NCI-H2196 treated with DMSO at 0.1 percent for 48 hours (cell line): ENCODE data around the gene DCST2.

Experiments
- DNase-seq: peaks from one replicate; lab custom pipeline; 2025; ENCODE audit not compliant: unreplicated experiment; lab: John Stamatoyannopoulos, UW

DCST2 gene

DNA sequence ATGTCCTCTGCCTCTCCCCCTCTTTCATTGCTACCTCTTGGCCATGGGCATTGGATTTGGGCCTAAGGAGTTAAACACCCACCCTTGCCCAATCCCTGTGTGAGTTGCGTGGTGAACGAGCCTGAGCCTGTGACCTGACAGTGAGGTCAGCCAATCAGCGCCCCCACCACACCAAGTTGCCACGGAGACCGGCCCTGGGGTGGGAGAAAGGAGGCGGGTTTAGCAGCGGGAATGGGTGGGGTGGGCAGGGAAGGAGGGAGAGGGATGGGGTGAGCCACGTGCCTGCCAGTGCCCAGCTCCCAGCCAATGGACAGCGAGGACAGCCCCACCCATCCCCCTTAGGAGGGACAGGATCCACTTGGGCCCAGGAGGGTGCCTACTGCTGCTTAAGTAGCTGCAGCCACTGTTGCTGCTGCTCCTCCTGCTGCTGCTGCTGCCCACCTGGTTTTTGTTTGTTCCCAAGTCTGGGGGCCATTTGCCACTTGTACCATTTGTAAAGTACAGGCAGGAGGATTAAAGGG, 21.5 kb downstream of the DCST2 start:
- peak; percentile 85 for DNase-seq

DNA sequence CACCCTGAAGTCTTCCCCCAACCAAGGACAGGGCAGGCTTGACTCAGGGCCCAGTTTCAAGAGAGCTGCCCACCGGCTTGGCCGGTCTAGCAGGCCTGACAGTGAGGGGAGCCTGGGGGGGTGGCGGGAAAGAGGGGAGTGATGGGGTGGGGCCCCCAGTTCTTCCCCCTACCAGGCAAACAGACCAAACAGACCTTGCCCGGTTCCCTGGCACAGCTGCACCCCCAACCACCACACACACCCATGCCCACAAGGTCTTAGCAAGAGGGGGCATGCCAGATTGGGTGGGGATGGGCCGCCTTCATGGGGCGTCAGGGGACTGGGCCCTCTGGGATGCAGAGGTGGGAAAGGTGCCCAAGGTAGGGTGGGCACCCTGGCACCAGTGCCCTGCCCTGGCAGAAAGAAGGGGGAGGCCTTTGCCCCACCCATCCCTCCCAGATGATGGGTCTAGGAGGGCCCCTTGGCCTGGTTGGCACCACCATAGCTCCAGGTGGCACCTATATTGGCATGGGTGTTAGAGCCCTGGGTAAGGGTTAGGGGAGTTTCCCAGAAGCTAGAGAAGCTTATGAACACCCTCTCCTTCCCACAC, 22.1 kb downstream of the DCST2 start:
- DNase-seq: no peak

DNA sequence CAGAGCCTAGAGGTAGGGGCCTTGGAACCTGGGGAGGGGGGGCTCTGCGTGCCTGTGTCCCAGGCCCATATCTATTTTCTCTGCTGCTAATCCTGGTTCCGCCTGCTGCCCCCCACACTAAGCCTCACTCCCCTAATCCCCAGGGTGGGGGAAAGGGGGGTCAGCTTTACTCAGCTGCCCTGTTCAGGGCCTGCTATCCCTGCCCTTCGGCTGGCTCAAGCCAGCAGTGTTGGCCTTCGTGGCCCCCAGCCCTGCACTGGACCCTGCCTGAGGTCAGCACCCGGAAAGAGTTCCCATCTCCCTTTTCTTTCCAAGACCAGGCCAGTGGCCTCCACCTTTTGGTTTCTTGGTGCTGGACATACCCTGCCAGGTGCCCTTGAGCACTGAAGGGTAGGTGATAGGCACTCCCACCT, 22.6 kb downstream of the DCST2 start:
- no peak for DNase-seq

DNA sequence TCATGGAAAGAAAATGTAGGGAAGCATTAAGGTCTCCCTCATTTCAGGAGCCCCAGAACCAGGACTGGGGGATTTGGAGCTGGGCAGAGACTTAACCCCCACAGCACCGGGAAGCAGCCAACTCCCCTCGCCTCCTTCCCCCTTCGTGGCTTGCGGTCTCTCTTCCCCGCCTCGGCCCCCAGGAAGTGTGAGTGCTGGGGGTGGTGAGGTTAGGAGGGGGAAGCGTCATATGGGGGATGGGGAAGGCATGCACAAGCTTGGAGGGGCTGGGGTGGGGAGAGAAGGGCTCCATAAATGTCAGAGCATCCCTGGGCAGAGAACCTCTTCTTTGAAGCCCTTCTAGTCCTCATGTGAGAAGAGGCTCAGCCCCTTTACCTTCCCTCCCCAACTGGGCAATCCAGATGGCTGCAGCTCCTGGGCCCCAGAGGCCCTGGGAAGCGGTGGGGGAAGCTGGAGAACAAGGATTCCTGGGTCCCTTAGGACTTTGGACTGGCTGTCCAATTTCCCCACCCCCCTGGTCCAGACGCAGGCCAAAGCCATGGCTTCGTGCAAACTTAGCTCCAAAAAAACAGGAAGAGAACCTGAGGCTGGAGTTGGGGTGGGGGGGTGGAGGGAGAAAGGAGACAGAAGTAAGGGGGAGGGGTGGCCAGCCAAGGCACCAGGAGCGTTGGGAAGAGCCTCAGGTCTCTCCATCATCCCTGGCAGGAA, 23.2 kb downstream of the DCST2 start:
- no peak for DNase-seq

DNA sequence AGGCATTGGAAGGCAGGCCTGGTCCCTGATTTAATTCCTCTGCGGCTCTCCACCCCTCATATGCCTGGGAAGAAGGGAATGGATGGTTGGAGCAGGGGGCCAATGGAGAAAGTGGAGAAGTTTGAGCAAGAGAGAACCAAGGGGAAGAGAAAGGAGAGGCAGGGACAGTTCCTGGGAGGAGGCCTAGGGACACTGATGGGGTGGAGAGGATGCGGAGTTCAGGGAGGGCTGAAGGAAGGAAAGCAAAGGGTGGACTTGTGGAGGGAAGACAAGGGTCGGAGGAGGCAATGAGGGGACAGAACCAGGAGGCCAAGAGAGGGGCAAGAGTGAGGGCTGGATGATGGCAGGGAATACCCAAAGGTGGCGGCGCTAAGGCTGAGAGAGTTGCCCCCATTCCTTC, 23.8 kb downstream of the DCST2 start:
- no peak for DNase-seq

DNA sequence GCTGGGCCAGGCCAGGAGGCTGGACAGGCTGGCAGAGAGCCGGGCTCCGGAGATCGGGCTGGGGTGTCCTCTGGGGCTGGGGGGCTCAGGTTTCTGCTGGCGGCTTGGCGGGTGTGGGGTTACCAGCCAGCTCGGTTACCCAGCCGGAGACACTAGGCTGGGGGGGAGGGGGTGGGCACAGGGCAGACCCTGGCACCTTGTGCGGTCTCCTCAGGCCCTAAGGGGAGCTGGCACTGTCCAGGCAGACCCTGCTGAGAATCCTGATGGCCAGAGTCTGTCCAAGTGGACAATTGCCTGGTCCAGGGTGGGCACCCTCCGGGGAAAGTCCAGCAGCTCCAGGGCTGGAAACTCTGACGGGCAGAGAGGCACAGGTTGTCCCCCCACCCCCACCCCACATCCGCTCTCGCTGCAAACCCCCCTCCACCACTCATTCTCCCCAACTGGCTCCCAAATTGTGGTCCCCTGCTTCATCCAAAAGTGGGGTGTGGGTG, 24.3 kb downstream of the DCST2 start:
- DNase-seq: no peak

DNA sequence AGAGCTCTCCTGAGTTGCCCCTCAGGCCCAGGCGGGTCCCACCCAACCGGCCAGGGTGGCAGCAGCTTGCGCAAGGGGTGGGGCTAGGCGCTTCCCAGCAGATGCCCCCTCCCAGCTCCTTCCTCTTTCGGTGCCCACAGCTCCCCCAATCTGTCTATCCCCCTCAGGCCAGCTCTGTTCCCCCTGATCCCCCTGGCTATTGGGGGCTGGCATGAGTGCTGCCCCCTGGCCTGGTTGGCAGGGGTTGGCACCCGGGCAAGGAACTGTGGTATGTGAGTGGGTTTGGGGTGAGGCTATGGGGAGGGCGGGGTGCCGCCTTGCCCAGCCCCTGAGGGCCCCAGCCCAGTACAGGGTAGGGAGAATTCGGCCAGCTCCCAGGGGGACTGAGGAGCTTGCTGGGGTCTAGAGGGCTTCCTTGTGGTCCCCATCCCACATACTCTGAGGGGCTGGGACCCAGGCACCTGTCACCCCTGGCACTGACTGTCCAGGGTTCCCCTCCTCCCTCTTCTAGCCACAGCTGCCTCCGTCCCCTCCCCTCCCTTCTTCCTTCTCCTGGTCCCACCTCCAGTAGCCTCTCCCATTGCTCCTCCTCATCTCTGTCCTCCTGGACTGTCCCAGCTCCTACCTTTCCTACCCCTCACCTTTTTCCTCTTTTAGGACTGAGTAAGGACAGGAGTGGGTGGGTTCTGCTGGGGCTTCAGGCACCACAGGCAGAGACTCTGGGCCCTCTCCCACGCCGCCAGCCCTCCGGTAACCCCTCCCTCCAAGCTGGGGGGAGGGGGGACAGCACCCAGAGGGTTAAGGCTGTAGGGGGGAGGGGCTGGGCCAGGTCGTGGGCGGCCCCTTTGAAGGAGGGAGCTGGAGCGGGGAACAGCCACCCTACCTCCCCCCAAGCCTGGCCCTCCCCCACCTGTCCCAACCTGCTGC, 25.3 kb downstream of the DCST2 start:
- no peak for DNase-seq

DNA sequence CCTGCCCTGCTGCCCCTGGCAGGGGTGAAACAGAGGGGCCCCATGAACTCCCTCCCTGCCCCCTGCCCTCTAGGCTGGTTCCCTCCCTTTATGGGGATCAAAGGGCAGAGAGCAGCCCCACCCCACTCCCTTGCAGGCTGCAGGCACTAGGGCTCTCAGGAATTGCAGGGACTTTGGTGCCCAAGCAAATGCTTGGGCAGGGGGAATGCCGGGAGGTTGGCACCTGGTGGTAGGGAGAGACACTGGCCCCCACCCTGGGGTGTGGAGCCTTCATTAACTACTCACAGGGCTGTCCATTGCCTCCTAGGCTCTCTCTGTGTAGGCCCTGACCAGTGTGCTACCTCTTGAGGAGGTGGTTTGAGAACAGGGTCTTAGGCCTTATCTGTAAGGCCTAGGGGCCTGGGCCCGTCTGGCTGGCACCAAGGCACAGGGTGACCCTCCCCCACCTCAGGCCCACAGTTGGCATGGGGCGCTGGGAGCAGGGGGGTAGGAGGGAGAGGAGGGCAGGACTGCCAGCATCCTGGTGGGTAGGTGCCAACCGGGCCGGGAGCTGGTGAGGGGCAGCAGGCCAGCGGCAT, 26.2 kb downstream of the DCST2 start:
- no peak for DNase-seq

DNA sequence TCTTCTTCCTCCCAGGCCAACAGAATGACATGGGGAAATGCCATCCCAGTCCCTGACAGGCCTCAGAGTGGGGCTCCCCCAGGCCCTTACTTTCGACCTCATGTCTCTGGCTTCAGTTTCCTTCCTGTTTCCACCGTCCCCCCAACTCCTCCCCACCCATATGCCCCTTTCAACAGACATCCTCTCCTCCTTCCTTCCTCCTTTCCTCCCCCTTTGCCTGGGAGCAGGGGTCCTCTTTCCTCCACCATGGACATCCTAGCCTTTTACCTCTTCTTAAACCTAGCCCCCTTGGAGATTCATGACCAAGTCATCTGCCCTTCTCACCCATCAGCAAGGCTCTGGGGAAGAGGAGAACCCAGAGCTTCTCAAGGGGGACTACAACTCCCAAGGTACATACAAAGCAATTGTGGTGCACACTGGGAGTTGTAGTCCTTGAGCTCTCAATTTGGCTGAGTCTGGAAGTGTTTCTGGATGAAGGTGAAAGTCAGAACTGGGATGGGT, 26.9 kb downstream of the DCST2 start:
- no peak for DNase-seq

DNA sequence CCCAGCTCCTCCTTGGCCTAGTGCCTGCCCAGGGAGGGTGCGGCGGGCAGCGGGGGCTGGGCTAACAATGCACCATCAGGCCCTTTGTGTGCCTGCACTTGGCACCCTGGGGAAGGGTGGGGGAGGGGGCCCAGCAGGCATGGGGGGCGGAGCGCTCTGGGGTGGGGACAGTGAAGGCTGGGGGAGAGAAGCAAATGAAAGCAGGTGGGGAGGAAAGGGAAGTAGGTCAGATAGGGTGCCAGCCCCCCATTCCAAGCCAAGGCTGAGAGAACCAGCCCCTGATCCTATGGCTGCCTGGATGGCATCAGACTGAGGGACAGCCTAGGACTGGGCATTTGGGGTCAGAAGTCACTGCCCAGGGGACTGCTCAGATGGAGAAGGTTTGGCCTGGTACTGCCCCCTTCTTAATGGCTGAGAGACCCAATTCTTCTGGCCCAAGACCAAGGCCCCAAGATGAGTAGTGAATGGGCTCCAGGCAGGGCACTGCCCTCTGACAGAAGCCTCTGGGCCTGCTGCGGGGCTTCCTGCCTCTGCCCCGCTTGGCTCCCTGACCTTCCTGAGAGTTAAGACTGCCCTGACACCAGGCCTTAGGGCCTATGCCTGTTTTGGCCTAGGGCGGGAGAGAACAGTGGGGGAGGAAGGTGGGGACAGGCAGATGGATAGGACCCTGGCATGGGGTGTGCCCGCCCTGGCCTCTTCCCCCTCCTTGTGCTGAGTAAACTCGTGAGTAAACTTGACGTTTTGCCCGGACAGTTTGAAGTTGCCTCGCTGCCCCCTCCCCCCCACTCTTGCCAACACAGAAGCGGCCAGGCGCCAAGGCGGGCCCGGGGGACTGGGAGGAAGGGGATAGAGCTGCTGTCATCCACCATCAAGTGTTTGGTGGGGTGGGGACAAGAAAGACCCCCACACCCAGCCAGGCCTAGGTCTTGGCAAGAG, 28.2 kb downstream of the DCST2 start:
- no peak for DNase-seq

DNA sequence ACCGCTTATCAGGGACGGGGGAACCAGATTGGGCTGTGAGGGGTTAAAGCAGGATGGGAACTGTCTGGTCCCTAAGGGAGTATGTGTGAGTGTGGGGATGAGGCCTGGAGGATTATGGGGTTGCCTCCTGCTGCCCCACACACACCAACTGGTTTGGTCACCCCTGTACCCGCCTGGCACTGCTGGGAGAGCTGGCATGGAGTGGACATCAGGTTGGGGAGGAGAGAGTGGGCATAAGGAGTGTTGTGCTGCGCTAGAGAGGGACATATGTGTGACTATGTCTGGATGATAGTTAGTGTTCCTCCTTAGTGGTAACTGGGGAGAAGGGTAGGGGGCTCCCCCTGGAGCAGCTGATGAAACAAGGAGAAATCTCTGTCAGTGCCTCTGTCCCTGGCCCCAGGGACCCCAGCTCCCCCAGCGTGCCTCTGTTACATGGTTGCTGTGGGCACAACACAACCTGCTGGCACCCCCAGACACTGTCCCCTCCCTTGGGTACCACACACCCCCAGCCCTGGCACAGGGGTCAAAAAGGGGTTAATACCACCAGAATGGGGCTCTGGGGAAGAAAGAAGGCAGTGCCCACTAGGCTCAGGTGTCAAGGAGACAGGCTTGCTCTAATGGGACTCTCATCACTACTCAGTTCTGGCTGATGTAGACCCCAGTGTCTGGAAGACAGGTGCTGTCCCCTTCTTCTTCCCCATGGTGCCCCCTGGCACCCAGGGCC, 29.1 kb downstream of the DCST2 start:
- no peak for DNase-seq

DNA sequence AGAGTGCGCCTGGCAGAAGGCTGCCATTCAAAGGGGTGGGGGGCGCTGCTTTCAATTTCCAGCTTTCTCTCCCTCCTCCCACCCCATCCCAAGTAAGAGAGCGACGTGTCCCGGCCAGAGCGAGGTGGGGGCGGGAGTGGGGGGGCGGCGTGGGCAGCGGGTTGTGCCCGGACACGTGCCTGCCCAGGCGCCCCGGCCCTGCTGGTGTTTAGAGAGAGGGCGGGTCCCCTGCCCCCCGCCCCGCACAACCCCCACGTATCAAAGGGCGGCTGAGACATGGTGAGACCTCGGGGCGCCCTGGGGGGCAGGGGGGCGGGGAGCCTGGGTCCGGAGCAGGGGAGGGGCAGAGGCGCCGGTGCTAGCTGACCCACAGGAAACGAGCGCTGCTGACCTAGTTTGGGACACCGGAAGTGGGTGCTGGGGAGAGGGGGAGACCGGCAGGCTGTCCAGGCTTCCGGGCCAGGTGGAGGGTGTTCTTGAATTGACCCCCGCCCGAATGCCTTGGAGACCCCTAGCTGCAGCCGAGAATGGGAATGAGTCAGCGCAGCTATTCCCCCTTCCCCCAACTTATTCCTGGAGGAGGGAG, 29.7 kb downstream of the DCST2 start:
- peak; percentile 34 for DNase-seq

DNA sequence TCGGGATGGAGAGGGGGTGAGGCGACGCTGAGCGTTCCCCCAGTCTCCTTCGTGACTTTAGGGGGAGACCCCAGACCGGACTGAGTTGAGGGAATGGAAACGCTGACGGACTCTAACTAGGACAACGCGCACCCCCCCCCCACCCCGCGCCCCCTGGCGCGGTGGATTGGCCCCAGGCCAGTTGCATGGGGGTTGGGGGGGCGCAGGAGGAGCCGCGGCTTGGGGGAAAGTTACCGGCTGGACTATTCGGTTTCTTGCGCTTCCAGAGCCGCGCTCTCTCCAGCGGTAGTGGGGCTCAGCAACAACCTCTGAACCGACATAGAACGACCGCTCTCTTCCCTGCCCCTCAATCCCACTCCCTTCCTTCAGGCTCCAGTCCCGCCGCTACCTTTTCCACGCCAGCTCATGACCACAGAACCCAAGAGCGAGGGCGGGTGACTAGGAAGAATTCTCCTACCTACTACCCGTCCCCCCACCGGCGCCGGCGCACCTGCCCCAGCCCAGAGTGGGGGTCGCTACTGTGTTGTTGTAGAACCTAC, 30.3 kb downstream of the DCST2 start:
- no peak for DNase-seq

DNA sequence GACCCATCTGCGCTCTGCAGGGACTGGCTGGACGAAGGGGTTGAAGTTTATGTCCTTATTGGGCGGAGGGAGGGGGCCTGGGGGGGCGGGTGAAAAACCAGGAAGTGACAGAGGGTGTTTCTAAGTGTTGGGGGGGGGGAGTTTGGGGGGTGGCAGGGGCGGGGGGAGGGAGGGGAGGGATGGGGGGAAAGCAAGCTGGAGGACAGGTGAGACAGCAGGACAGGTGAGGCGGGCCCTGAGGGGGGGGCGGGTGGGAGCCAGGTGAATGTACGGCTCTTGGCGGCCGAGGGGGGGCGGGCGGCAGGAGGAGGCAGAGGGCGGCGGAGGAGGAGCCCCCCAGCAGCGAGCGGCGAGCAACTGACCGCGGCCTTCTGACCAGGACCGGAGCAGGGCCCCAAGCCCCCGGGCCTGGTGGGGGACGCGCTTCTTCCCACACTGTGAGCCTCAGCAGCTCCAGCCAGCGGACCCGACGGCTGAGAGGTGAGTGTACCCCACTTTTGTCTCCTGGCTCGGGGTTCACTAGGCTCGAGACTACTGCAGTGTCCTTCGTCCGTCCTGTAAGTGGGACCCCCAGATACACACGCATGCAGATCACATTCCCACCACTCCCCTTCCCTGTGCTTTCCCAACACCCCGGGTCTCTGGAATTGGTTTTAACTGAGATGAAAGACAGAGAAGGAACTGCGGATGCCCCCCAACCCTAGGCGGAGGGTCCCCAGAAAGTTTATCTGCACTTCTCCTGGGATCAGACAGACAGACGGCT, 30.9 kb downstream of the DCST2 start, which contains the start of gene ZBTB7B:
Gene ZBTB7B, plus strand, starts transcription at position 339 of the 763 bp plus-strand sequence. CDS start 11,859 bp downstream, outside the sequence.
- no peak for DNase-seq

DNA sequence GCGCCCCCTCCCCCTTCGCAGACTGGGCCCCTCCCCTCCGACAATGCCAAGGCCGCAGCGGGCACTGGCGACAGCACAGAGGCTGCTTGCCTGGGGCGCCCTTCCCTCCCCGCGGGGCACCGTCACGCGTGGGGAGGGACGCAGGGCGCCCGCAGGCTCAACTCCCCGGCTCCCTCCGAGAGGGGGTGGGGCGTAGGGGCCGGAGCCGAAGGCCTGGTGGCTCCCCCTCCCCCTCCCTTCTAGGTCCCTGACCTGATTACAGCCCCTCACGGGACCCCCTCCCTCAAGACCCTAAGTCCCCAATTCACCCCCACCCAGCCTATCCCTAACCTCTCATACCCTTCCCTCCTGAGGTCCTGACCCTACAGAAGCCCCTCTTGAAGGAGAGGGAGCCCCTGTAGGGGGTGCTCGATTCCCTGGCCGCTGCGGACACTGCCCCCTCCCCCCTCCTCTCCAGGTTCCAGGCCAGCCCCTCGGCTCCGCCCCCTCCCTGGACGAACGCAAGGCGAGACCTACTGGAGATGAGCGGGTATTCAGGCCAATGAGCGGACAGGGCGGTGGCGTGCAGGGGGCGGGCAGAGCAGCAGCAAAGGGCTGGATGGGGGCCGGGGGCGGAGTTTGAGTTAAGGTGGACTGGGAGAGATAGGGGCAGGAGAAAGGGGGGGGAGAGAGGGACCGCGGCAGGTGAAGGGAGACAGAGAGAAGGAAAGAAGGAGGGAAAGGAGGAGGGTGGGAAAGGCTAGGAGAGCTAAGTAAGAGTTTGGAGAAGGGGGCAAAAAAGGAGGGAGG, 31.7 kb downstream of the DCST2 start:
- peak; percentile 99 for DNase-seq

DNA sequence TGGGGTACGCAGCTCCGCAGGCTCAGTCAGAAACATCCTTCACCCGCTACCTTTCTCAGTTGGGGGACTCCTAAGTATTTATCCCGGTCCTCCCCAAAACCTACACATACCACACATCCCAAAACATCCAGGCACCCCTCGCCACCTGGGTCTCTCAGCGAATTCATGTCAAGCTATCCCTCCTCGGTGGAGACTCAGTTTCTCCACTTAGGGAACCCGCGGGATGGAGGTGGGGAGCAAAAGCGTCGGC, 32.2 kb downstream of the DCST2 start:
- no peak for DNase-seq

DNA sequence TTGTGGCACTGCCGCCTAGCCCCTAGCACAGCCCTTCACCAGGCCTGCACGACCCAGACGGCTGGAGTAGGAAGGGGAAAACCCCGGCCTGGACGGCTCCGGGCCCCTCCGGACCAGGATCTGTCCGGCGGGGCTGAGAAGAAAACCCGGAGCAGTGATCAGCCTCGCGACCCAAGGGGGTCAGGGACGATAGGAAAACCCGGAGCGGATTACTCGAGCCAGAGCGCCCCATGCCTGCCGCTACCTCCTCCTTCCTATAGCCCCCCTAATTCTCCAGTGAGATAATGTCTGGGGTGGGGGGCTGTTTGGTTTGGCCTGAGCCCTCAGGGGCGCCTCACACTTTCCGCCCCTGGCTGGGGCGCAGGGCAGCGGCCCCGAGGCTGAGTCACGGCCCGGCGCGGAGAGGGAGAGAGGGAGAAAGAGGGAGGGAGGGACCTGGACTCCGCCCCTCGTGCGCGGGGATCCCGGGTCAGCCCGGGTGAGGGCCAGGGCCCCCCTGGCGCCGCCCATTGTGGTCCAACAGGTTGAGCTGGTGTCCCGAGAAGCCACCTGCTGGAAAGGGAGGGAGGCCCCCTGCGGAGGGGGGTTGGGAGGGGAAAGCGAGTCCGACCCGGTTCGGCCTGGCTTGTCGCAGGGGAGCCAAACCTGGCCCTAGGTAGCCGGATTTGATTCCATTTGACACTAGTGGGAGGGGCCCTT, 32.7 kb downstream of the DCST2 start:
- peak; percentile 90 for DNase-seq
